HG02970 (cell line): ENCODE results near the gene DCUN1D1.
A peak's percentile ranks its signal among the peaks of the same experiment; 100 is the strongest.

Experiments used
- ATAC-seq: cut with Tn5 transposase; IDR thresholded peaks from one replicate; pipeline ENCODE4 v1.9.1; 2021; ENCODE audit warnings: mild to moderate bottlenecking, moderate library complexity, moderate number of reproducible peaks; ENCODE audit not compliant: unreplicated experiment, low FRiP score

The DCUN1D1 gene

DNA sequence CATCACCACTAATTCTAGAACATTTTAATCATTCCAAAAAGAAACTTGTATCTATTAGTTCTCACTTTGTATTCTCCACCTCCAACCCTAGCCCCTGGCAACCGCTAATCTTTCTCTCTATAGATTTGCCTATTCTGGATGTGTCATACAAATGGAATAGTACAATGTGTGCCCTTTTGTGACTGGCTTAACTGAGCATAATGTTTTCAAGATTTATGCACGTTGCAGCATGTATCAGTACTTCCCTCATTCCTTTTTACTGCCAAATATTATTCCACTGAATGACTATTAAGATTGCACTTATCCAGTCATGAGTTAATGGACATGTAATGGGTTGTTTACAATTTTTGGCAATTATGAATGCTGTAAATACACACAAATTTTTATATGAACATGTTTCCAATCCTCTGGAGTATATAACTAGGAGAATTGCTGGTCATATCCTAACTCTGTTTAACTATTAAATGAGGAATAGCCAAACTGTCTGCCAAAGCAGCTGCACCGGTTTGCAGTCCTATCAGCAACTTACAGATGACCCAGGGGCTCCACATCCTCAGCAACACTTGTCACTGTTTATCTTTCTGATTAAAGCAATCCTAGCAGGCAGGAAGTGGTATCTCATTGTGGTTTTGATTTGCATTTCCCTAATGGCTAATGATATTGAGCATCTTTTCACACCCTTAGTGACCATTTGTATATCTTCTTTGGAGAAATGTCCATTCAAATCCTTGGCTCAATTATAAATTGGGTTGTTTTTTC is 42.9 kb downstream of the DCUN1D1 start:
- ATAC-seq, result no peak

DNA sequence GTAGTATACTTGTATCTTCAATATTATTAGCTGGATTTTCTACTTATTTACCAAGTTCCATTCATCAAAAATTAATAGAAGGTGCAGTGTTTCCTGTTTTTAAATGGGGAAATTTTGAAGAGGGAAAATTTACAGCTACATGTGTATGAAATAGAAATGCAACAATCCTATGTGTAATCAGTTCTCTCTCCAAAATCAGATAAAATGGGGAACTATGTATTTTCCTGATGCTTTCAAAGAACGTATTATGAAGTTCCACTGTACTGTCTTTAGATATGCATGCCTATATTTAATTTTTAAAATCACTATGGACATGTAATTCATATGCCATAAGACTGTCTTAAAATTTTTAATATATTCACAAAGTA is 43.4 kb downstream of the DCUN1D1 start:
- ATAC-seq, result no peak

DNA sequence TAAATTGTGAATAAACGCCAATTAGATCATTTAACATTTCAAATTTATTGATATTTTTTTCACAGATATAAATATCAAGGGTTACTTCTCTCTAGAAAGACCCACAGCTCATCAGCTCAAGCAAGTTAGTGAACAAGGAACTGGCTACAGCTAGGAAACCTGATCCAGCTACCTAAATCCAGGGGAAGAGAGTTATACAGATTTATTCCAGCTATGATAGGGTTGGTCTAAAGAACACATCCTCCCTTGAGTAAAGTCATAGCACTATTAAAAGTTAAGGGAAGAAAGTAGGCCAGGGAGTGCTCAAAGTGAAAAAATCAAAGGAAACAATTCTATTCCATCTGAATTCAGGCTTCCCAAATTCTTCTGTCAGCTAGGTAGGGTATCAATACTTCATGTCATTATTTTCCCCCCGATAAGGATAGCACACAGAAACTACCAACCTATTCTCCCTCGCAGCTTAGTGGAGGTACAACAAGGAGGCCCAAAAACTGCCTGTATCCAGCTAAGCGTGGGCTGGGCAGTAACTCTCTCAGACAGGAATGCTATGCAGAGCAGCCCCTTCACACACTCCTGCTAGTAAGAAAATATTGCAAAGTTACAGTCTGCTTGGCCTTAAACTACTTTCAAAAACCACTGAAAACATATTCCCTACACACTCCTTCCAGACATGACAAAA is 44.0 kb downstream of the DCUN1D1 start:
- no peak for ATAC-seq

DNA sequence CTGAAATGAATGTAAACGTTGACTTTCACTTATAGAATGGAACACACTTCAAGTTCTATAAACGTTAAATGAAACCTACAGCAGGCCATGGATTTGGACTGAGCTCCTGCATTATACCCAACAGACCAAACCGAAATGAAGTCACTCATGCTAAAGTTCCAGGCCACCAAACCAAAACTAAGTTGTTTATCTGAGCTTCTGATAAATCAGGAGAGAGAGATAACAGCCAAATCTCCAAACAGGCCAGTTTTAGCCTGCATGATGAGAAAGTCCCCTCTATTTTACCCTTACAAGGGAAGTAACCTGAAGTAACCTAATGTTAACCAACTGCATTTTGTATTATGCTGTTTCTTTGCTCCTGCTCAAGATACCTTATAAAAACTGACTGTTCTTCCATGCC is 44.5 kb downstream of the DCUN1D1 start:
- no peak for ATAC-seq

DNA sequence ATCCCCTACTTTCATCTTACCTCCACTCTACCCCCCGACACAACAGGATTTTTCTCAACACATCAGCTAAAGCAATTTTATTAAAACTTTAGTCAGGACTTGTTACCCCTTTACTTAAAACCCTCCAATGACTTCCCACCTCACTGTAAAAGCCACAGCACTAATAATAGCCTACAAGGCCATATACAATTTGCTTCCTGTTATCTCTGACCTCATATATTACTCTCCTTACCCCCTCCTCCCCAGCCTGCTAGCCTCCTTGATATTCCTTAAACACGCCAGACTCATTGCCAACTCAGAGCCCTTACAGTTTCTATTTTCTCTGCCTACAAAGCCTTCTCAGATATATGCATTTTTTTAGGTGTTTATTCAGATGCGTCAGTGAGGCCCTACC is 54.4 kb downstream of the DCUN1D1 start:
- no peak for ATAC-seq

DNA sequence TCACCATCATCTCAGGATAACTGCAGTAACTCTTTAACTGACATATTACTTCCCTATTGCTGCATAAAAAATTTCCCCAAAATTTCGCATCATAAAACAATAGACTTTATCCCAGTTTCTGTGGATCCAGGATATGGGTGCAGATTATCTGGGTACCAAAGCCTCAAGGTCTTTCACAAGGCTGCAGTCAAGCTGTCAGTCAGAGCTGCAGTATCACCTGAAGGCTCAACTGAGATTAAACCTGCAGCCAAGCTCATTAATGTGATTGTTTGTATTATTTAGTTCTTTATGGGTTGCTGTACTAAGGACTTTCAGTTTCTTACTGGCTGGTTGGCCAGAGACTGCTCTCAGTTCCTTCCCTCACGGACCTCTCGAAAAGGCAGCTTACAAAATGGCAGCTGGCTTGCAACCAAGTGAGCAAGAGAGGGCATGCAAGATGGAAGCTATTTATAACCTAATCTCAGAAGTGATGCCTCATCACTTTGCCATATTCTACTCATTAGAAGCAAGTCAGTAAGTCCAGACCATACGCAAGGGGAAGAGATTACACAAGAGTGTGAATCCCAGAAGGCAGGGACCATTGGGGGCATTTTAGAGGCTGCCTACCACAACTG is 54.9 kb downstream of the DCUN1D1 start:
- ATAC-seq, result peak; percentile 79

DNA sequence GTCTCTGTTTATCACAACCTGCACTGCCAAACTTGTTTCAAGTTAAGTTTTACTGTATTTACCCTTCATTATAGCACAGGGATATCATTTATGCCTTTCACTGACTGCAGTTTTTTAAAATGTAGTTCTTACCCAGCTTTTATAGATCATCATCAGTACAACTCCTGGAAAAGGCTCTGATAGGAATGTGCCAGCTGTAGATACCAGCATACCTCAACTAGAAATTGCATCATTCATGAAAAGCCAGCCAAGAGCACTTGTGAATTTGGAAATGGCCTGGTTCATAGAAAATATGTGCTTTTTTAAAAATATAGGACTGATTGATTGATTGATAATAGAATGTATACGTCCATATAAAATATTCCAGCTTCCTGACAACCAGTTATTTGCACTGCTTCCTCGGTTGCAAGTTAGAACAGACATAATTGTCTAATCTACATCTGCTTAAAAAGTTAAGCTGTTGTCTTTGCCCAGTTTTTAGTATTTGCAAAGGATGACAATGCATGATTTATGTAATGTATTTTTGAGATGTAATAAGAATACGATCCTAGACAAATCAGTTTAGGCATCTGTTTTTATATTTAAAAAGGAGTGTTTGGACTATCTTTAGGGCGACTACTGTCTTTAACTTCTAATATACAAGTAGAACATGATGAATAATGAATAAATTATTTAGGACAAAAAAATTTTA is 58.5 kb downstream of the DCUN1D1 start:
- no peak for ATAC-seq

DNA sequence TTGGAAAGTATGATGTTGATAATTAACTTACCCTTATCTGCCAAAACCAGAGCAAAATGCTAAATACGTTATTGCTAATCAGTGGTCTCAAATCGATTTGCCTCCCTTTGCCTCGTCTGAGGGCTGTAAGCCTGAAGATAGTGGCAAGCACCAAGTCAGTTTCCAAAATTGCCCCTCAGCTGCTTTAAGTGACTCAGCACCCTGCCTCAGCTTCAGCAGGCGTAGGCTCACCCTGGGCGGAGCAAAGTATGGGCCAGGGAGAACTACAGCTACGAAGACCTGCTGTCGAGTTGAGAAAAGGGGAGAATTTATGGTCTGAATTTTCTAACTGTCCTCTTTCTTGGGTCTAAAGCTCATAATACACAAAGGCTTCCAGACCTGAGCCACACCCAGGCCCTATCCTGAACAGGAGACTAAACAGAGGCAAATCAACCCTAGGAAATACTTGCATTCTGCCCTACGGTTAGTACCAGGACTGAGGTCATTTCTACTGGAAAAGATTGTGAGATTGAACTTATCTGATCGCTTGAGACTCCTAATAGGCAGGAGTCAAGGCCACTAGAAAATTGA is 59.7 kb downstream of the DCUN1D1 start:
- no peak for ATAC-seq

DNA sequence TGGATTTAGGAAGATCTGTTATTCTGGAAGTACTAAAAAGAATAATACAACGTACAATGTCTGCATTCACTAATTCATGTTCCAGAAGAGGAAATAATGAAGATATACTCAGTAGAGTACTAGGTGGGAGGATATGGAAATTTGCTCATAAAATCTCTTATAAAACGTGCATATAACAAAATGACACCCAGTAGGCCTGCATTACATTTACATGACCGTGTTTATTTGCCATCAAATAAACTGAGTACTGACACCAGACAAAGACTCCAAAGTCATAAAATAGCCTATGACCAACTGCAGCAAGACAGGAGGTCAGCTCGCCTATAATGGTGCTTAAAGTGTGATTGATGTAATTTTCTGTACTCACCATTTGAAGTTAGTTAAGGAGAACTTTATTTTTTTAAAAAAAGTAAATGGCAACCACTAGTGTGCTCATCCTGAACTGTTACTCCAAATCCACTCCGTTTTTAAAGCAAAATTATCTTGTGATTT is 60.4 kb downstream of the DCUN1D1 start:
- ATAC-seq, result no peak

DNA sequence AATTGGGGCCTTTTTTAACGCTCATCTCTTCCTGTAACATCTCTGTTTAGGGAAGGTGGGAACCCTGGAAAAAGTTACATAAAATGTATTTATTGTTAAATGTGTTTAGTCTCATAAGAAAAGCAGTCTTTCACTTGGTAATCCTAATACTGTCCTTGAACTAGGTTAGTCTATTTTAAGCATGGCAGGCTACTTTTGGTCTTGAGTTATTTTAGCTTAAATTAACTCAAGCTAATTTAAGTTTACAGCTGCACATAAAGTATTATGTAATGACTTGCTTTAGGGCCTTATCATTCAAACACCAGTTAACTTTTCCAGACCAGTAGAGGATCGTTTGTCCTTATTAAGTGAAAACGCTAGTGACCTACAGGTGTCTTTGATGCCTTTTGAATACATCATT is 63.2 kb downstream of the DCUN1D1 start:
- no peak for ATAC-seq

DNA sequence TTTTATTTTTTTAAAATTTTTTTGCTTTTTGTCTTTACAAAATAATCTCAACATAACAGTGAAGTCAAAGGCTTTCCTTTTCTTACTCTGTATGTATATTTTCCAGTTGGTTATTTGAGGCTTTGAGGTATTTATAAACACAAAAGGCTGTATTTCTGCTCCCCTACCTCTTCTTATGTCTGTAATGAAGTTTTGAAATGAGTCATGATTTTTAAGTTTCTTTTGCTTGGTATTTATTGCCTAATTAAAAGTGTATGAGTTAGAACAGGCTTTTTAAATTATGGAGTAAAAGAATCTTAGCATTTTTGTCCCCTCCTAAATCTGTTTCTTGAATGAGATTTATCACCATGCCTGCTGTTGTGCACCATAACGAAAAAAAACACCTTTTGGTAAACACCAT is 66.0 kb downstream of the DCUN1D1 start:
- no peak for ATAC-seq

DNA sequence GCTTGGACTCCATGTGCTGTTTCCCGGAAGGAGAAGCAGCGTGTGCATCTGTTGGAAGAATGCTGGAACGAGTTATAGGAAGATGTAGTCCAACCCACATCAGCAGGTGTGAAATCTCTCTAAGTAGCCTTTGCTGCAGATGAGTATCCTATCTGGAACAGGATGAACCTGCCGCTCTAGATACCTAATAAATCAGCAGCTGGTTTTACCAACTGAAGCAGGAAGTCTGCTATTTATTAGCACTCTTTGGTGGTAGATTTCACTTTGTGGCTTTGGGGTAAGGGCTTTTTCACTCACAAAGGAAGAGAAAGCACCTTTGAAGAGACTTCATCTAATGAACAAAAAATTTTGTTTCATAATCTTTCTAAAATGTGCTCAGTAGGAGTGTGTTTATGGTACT is 66.4 kb downstream of the DCUN1D1 start:
- no peak for ATAC-seq

DNA sequence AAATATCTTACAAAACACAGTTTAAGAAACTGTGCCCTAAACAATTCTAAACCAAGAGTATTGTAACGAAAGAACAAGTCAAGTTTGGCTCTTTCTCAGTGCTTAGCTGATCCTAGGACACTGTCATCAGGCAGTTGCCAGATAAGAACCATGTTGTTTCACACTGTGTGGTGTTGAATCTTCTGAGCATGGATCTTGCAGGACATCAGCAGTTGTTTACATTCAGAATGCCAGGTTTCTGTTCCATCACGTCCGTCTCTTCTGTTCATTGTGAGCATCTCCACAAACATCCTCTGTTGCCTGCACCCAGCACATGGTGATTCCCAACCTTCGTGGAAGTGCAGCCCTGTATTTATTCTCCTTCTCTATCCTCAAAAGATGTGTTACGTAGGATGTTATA is 67.9 kb downstream of the DCUN1D1 start:
- ATAC-seq, result no peak

DNA sequence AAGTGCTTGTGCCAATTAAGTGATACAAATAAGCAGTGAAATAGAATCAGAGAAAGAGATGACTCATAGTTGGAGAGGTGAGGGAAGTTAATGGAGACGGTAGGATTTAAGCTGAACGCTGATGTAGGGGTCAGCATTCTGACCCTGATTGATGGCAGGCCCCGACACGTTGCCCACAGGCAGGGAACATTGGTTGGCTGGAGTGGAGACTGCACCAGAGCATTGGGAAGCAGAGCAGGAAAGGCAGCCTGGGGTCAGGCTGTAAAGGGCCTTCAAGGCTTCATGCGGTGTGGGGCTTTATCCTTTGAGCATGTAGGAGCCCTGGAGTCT is 68.6 kb downstream of the DCUN1D1 start:
- ATAC-seq, result no peak

DNA sequence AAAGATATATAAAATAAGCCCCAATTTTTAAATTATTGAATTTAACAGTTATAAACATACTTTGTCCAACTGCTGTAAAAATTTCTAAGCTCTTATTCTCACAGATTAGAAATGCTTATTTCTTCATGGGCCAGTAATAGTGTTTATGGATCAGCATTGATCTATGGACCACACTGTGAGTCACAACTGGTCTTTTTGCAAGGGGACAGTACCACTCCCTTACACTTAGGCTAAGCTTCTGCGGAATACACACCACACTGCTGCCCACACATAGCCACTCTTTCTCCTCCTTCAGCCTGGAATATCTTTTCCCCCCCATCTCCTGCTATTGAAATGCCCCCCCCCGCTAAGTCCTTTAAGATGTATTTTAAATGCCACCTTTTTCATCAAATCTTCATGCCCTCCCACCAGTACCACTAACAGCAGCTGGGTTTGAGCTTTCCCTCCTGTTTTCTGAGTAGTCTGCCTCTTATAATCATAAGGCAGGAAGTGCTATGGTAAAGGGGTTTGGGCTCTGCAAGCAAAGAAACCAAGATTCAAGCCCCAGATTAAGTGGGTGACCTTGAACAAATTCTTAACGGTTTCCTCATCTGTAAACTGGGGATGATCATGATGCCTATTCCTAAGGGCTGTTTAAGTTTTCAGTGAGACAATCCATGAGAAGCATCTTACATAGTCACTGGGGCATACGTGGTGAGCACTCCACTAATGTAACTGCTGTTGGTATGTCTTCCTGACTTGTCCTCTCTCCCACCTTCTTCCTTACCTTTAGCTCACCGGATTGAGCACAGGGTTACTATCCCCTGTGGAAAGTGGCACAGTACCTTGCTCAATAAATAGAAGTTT is 69.2 kb downstream of the DCUN1D1 start:
- no peak for ATAC-seq

DNA sequence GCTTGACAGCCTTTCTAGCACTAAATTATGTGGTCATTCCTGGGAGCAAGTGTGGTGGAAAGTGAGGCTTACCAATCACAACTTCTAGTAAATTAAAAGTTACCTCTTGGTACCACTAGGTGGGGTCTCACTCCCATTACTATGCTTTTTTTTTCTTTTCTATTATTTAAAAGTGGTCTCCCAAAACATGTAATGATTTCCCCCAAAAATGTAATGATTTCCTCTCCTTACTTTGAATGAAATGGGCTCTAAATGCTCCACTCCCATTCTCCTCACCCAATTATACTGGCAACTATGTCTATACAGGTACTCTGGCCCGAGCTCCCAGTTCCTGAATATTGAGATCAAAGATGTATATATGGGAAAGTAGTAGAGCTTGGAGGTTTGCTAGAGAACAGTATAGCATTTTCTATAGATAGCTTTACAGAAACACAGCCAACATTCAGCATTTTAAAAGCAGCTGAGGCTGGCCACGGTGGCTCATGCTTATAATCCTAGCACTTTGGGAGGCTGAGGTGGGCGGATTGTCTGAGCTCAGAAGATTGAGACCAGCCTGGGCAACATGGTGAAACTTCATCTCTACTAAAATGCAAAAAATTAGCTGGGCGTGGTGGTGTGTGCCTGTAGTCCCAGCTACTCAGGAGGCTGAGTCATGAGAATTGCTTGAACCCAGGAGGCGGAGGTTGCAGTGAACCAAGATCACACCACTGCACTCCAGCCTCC is 70.9 kb downstream of the DCUN1D1 start:
- no peak for ATAC-seq

DNA sequence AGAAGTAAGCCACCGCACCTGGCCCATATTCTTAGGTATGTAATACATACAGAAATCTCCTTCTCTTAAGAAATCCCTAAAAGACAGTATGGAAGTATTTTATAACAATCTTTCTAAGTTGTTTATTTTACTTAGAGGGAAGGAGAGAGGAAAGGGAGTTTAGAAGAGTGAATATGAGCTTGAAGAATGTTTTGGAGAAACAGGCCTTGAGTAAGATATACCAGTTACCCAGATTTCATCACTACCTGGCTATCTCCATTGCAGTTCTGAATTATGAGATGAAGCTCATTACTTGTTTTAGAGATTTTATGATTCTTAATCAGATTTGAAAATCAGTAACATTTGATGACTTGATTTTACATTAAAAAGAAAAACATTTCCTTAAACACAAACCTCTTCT is 71.9 kb downstream of the DCUN1D1 start:
- ATAC-seq, result no peak

DNA sequence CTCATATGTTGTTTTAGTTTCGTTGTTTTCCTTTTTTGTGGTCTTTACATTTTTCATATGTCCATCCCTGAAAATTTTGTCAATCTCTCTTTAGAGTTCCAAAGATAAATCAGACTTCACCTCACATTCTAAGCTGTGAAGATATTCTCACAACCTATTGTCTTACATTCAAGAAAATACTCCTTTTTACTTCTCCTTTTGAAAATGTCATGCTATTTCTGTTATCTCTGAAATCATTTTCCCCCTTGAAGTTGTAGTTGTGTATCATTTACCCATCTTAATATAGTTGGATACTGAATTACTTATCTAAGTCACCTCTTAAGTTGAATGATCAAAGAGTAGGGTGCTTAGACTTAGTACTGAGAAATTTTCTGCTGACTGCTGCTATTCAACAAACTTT is 74.3 kb downstream of the DCUN1D1 start:
- no peak for ATAC-seq

DNA sequence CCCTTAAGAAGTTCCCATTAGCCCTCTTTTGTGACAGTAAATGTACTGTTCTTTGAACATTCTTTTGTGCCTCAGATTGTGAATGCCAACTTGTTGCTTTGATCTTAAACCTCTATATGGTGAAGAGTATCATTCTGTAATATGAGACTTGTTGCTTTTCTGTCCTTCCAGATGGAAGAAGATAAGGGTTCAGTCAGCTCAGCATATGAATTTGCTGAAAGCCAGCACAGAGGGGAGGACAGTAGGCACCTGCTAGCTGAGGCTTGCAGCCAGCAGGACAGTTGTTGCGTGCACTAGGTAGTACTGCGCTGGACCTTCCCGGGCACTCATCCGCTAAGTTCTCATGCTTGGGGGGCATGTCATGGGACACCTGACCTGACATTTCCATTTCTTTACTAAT is 74.7 kb downstream of the DCUN1D1 start:
- no peak for ATAC-seq
